GM12878 (cell line): ENCODE results near the gene ZBTB6. TPM values are rescaled to one million over a fixed set of nuclear protein-coding genes. Genes with fewer than 3 reads are reported as not detected.

Experiments
- ATAC-seq: fragments of 200-7000 bp; cut with Tn5 transposase; 3 replicates; pipeline ENCODE4 v1.9.1; 2020; ENCODE audit warnings: mild to moderate bottlenecking, moderate library complexity
- BruUV-seq: library from RNA; stranded (reverse); fragments of 400-500 nt; replicated peaks from 2 replicates; lab custom pipeline; 2021; lab: Mats Ljungman, UMichigan
- CTCF ChIA-PET: fragments of 300-600 bp; sonication (Branson Sonifier 250); formaldehyde crosslinking; extraction: SDS; loops from one replicate; lab custom pipeline; 2021; ENCODE audit warnings: inconsistent platforms; lab: Yijun Ruan, JAX
- POLR2A ChIA-PET: fragments of 350-600 bp; formaldehyde crosslinking; extraction: SDS; loops from one replicate; lab custom pipeline; 2021; ENCODE audit warnings: inconsistent platforms; lab: Charles Lee
- RAD21 ChIA-PET: fragments of 300-600 bp; sonication (Branson Sonifier 250); formaldehyde crosslinking; loops from one replicate; lab custom pipeline; 2023; ENCODE audit warnings: antibody characterized with exemption; ENCODE audit not compliant: unreplicated experiment; lab: Charles Lee
- SMC1A ChIA-PET: fragments of 300-600 bp; sonication (Branson Sonifier 250); formaldehyde crosslinking; loops from one replicate; lab custom pipeline; 2023; ENCODE audit not compliant: unreplicated experiment, uncharacterized antibody; lab: Charles Lee
- DNase-seq: peaks from one replicate; pipeline ENCODE4 v3.0.0-alpha.2; 2011; ENCODE audit warnings: low read depth, low spot score
- FAIRE-seq: peaks from 3 replicates; lab custom pipeline; 2011; peaks lifted over from hg19 to GRCh38; lab: Jason Lieb, UNC
- H2AFZ ChIP-seq: 2 replicates; pipeline ENCODE4 v1.6.0; 2011; ENCODE audit warnings: low read depth, low read length, control low read depth; ENCODE audit not compliant: control insufficient read depth
- H3K27ac ChIP-seq: 2 replicates; pipeline ENCODE4 v1.5.1; 2011; ENCODE audit warnings: control low read depth; ENCODE audit not compliant: control insufficient read depth, insufficient read depth
- H3K27me3 ChIP-seq, 2 experiments: replicated peaks in 1 of 2; 2 replicates each; pipeline versions ENCODE4 v1.6.0 to v1.6.1; 2011; ENCODE audit warnings: low read length in 1 of 2; ENCODE audit not compliant: control insufficient read depth in 2 of 2, insufficient read depth in 2 of 2
- H3K36me3 ChIP-seq, 2 experiments: 2 replicates each; pipeline ENCODE4 v1.5.1; 2011; ENCODE audit warnings: low read length in 1 of 2; ENCODE audit not compliant: control insufficient read depth in 2 of 2, insufficient read depth in 2 of 2
- H3K4me1 ChIP-seq: 2 replicates; pipeline ENCODE4 v1.6.1; 2011; ENCODE audit warnings: mild to moderate bottlenecking, low read length, moderate library complexity, mixed read lengths; ENCODE audit not compliant: control insufficient read depth, insufficient read depth
- H3K4me2 ChIP-seq: 2 replicates; pipeline ENCODE4 v1.6.0; 2011; ENCODE audit warnings: control low read depth; ENCODE audit not compliant: control insufficient read depth, insufficient read depth
- H3K4me3 ChIP-seq: fragments of 200-600 bp; sonication (generic); 2 replicates; pipeline ENCODE4 v1.5.1; 2016
- H3K79me2 ChIP-seq: 2 replicates; pipeline ENCODE4 v1.6.0; 2011; ENCODE audit warnings: low read length; ENCODE audit not compliant: control insufficient read depth, insufficient read depth
- H3K9ac ChIP-seq: 2 replicates; pipeline ENCODE4 v1.8.0; 2011; ENCODE audit warnings: low read length, control low read depth, mixed read lengths; ENCODE audit not compliant: control insufficient read depth, insufficient read depth
- H3K9me3 ChIP-seq: replicated peaks from 3 replicates; pipeline ENCODE4 v1.5.1; 2011; ENCODE audit warnings: mild to moderate bottlenecking, low read length; ENCODE audit not compliant: control insufficient read depth, insufficient read depth
- H4K20me1 ChIP-seq: 2 replicates; pipeline ENCODE4 v1.6.0; 2011; ENCODE audit not compliant: control insufficient read depth, insufficient read depth
- CBX5 ChIP-seq: sonication (generic); IDR thresholded peaks from 2 replicates; pipeline ENCODE4 v1.6.1; 2016; ENCODE audit warnings: low read depth, moderate library complexity, mild to moderate bottlenecking, inconsistent platforms
- CHD1 ChIP-seq: IDR thresholded peaks from 2 replicates; pipeline ENCODE4 v1.6.1; 2012; ENCODE audit warnings: low read depth, low read length, improper control_type of control experiment
- CHD4 ChIP-seq: fragments of 200-600 bp; sonication (generic); IDR thresholded peaks from 2 replicates; pipeline ENCODE4 v1.6.1; 2016; ENCODE audit warnings: mild to moderate bottlenecking
- CREB1 ChIP-seq: IDR thresholded peaks from 2 replicates; pipeline ENCODE4 v1.6.1; 2012; ENCODE audit warnings: low read depth, mild to moderate bottlenecking, inconsistent platforms
- EED ChIP-seq: sonication (generic); IDR thresholded peaks from 2 replicates; pipeline ENCODE4 v1.6.1; 2016; ENCODE audit warnings: antibody characterized with exemption, low read depth
- FOXK2 ChIP-seq: fragments of 450-650 bp; IDR thresholded peaks from 2 replicates; pipeline ENCODE4 v1.6.1; 2017; ENCODE audit warnings: mild to moderate bottlenecking, moderate library complexity
- HDAC6 ChIP-seq: fragments of 200-600 bp; sonication (generic); IDR thresholded peaks from one replicate; pipeline ENCODE4 v1.8.0; 2017; ENCODE audit warnings: antibody characterized with exemption; ENCODE audit not compliant: unreplicated experiment
- MTA2 ChIP-seq: fragments of 450-650 bp; IDR thresholded peaks from 2 replicates; pipeline ENCODE4 v1.6.1; 2016; ENCODE audit warnings: low read depth, mild to moderate bottlenecking, moderate library complexity
- NBN ChIP-seq: fragments of 450-650 bp; IDR thresholded peaks from 2 replicates; pipeline ENCODE4 v1.6.1; 2016
- NFYB ChIP-seq: IDR thresholded peaks from 2 replicates; pipeline ENCODE4 v1.6.1; 2011; ENCODE audit warnings: low read depth, mild to moderate bottlenecking, low read length, improper control_type of control experiment, moderate library complexity; ENCODE audit not compliant: insufficient read depth
- NR2C2 ChIP-seq: IDR thresholded peaks from 2 replicates; pipeline ENCODE4 v1.6.1; 2011; ENCODE audit warnings: borderline replicate concordance, low read depth; ENCODE audit not compliant: control insufficient read depth, insufficient read length
- NR2F1 ChIP-seq: fragments of 450-650 bp; conservative IDR thresholded peaks from 2 replicates; pipeline ENCODE4 v1.6.1; 2017; ENCODE audit warnings: mild to moderate bottlenecking
- TBL1XR1 ChIP-seq: IDR thresholded peaks from 2 replicates; pipeline ENCODE4 v1.6.1; 2012; ENCODE audit warnings: low read depth, low read length, improper control_type of control experiment
- TCF12 ChIP-seq: IDR thresholded peaks from 2 replicates; pipeline ENCODE4 v1.6.1; 2011; ENCODE audit warnings: low read depth, mild to moderate bottlenecking, low read length
- TCF7 ChIP-seq: IDR thresholded peaks from 2 replicates; pipeline ENCODE4 v1.6.1; 2014; ENCODE audit warnings: antibody characterized with exemption, borderline replicate concordance
- whole genome bisulfite sequencing: methylation state at CpG from one replicate; pipeline ENCODE4 v1.1.6; 2016; ENCODE audit warnings: low lambda C conversion rate; ENCODE audit not compliant: insufficient replicate concordance, insufficient coverage; ENCODE audit errors: missing lambda C conversion rate; 5-methylcytosine and 5-hydroxymethylcytosine counted together
- in situ Hi-C: fragments of 300-500 bp; cut with MboI; formaldehyde crosslinking; loops from 9 replicates; pipeline ENCODE4 v1.14.3; 2018; ENCODE audit warnings: mixed read lengths
- intact Hi-C: fragments of 100-400 bp; cut with micrococcal nuclease; formaldehyde crosslinking; loops from one replicate; pipeline ENCODE4 v1.14.2; 2022; ENCODE audit not compliant: unreplicated experiment
- polyA plus RNA-seq, 11 experiments: library from polyadenylated mRNA; depleted of rRNA in 4 of 11; unstranded in 6 of 11; stranded (reverse) in 5 of 11; fragments of >200 nt; fragmentation: Nextera tagmentation in 4 of 11; fragmentation: Illumina TruSeq in 1 of 11; extraction: Ambion mirVana in 4 of 11; extraction: Trizol in 1 of 11; gene quantifications; 1 replicate in 1 of 11; 2 replicates in 10 of 11; pipeline versions ENCODE4 v1.2.1 to v1.2.3, GENCODE V29; 2011 to 2016; ENCODE audit warnings: inconsistent platforms in 2 of 11, missing spikeins in 2 of 11, low read depth in 1 of 11
- total RNA-seq, 4 experiments: library from RNA; depleted of rRNA in 3 of 4; stranded (reverse); fragments of >200 nt in 3 of 4; fragmentation: Illumina TruSeq in 1 of 4; extraction: Trizol in 1 of 4; gene quantifications; 2 replicates each; pipeline versions ENCODE4 v1.2.1 to v1.2.3, GENCODE V29; 2013 to 2021
- TF ChIP-seq, protein P1 (sequence below): fragments of 450-650 bp; formaldehyde crosslinking; IDR thresholded peaks from 2 replicates; pipeline ENCODE4 v1.5.0; 2022; ENCODE audit warnings: mild to moderate bottlenecking, missing genetic modification characterization
- TF ChIP-seq, protein P2 (sequence below): fragments of 150-350 bp; IDR thresholded peaks from 2 replicates; pipeline ENCODE4 v1.6.1; 2014; ENCODE audit warnings: mild to moderate bottlenecking, low read depth, low read length
- TF ChIP-seq, protein P3 (sequence below): fragments of 450-650 bp; IDR thresholded peaks from 2 replicates; pipeline ENCODE4 v1.6.1; 2016; ENCODE audit warnings: mild to moderate bottlenecking

The ZBTB6 gene
- total and polyA plus RNA-seq, 10 of the 15 experiments (the other 5 are each of a cell fraction or from before 2014, with no cell fraction given): 1.7 to 11.5 (median 7.0) TPM

DNA sequence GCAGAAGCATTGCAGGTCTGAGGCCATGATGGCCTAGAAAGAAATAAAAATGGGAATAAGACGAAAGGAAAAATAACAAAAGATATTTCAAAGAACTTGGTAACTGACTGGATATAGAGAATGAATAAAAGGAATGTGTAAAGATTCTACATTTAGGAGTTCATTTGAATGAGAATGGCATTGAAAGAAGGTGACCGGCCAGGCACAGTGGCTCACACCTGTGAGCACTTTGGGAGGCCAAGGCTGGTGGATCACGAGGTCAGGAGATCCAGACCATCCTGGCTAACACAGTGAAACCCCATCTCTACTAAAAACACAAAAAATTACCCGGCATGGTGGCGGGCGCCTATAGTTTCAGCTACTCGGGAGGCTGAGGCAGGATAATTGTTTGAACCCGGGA is 9.6 kb upstream of the ZBTB6 start:
- no peak for FAIRE-seq
- ATAC-seq: no peak
- Histone ChIP-seq H4K20me1 (no peaks in the 10 kb centered on the region), H3K36me3 (peaks cover 0 to 9% of the 10 kb centered on the region in 2 experiments; a peak in 2 of 4 replicates), H2AFZ (no peak overlapping the region), H3K9me3 (no peaks in the 10 kb centered on the region), H3K4me2 (no peak overlapping the region), H3K27me3 (no peaks in the 10 kb centered on the region), H3K4me1 (no peaks in the 10 kb centered on the region), H3K79me2 (peaks cover 2% of the 10 kb centered on the region), H3K9ac (no peak overlapping the region), H3K4me3 (no peak overlapping the region), H3K27ac (no peak overlapping the region)
- SMC1A ChIA-PET: interaction anchor here (1.1 to 1.5 kb wide), 3 partner anchors 19 to 74 kb away, joined by 3 to 4 read pairs (median 3); no protein-coding TSS in a partner anchor
- intact Hi-C loops: no loop called here
- POLR2A ChIA-PET: interaction anchor here (1.4 kb wide), 1 partner anchor 18 kb away, joined by 5 read pairs; the partner anchor contains the start of gene RABGAP1
- WGBS: 91% methylated on average over 8 of the region's 8 CpGs
- in situ Hi-C loops: loop anchor here (25.0 kb wide), 1 partner anchor 1940 kb away; the partner anchor contains the start of genes ARPC5L, RPL35 and WDR38
- CTCF ChIA-PET: interaction anchor here (1.6 kb wide), 1 partner anchor 68 kb away, joined by 3 read pairs; no protein-coding TSS in a partner anchor
- TF ChIP-seq, protein P1, sequence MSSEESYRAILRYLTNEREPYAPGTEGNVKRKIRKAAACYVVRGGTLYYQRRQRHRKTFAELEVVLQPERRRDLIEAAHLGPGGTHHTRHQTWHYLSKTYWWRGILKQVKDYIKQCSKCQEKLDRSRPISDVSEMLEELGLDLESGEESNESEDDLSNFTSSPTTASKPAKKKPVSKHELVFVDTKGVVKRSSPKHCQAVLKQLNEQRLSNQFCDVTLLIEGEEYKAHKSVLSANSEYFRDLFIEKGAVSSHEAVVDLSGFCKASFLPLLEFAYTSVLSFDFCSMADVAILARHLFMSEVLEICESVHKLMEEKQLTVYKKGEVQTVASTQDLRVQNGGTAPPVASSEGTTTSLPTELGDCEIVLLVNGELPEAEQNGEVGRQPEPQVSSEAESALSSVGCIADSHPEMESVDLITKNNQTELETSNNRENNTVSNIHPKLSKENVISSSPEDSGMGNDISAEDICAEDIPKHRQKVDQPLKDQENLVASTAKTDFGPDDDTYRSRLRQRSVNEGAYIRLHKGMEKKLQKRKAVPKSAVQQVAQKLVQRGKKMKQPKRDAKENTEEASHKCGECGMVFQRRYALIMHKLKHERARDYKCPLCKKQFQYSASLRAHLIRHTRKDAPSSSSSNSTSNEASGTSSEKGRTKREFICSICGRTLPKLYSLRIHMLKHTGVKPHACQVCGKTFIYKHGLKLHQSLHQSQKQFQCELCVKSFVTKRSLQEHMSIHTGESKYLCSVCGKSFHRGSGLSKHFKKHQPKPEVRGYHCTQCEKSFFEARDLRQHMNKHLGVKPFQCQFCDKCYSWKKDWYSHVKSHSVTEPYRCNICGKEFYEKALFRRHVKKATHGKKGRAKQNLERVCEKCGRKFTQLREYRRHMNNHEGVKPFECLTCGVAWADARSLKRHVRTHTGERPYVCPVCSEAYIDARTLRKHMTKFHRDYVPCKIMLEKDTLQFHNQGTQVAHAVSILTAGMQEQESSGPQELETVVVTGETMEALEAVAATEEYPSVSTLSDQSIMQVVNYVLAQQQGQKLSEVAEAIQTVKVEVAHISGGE (CRISPR knock-in tag): no peak
- TF ChIP-seq MTA2 (no peak), CBX5 (no peak), TBL1XR1 (no peak), CHD4 (no peak), CHD1 (no peak), CREB1 (no peak), TCF12 (no peak), HDAC6 (no peak), EED (no peak), TCF7 (no peak), NR2F1 (no peak), NR2C2 (no peak), NBN (no peak), NFYB (no peak), FOXK2 (no peak)
- TF ChIP-seq, protein P2, sequence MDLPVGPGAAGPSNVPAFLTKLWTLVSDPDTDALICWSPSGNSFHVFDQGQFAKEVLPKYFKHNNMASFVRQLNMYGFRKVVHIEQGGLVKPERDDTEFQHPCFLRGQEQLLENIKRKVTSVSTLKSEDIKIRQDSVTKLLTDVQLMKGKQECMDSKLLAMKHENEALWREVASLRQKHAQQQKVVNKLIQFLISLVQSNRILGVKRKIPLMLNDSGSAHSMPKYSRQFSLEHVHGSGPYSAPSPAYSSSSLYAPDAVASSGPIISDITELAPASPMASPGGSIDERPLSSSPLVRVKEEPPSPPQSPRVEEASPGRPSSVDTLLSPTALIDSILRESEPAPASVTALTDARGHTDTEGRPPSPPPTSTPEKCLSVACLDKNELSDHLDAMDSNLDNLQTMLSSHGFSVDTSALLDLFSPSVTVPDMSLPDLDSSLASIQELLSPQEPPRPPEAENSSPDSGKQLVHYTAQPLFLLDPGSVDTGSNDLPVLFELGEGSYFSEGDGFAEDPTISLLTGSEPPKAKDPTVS: no peak
- TF ChIP-seq, protein P3, sequence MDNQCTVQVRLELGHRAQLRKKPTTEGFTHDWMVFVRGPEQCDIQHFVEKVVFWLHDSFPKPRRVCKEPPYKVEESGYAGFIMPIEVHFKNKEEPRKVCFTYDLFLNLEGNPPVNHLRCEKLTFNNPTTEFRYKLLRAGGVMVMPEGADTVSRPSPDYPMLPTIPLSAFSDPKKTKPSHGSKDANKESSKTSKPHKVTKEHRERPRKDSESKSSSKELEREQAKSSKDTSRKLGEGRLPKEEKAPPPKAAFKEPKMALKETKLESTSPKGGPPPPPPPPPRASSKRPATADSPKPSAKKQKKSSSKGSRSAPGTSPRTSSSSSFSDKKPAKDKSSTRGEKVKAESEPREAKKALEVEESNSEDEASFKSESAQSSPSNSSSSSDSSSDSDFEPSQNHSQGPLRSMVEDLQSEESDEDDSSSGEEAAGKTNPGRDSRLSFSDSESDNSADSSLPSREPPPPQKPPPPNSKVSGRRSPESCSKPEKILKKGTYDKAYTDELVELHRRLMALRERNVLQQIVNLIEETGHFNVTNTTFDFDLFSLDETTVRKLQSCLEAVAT: no peak
- no peak for DNase-seq
- RAD21 ChIA-PET: no interaction called here
- BruUV-seq: no TSS peak
